SU-DHL-6 (cell line): ENCODE data around the gene RBP5.

Experiments
- EZH2phosphoT487 ChIP-seq: fragments of 200-600 bp; sonication (generic), shearing (Covaris generic); conservative IDR thresholded peaks from 2 replicates; pipeline ENCODE4 v1.6.1; 2018; ENCODE audit warnings: mild to moderate bottlenecking, antibody characterized with exemption, low read length, moderate library complexity, mixed read lengths
- TF ChIP-seq, protein P1 (sequence below): fragments of 200-600 bp; sonication (generic); IDR thresholded peaks from one replicate; pipeline ENCODE4 v1.5.1; 2017; ENCODE audit warnings: antibody characterized with exemption, mild to moderate bottlenecking, low read length, moderate library complexity; ENCODE audit not compliant: insufficient read depth, poor library complexity, severe bottlenecking

DNA sequence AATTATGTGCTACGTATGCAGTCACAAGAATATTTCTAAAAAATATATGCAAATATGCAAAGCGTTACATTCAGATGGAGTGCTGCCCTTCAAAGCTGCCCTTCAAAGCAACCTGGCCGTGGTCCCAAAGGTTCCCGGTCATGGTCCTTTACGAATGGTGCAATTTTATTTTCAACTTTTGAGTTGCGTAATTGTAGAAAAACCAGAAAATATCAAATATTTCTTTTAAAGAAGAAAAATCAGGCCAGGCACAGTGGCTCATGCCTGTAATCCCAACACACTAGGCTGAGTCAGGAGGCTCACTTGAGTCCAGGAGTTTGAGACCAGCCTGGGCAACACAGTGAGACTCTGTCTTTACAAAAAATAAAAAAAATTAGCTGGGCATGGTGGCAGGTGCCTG, 22.8 kb upstream of the RBP5 start:
- TF ChIP-seq, protein P1, sequence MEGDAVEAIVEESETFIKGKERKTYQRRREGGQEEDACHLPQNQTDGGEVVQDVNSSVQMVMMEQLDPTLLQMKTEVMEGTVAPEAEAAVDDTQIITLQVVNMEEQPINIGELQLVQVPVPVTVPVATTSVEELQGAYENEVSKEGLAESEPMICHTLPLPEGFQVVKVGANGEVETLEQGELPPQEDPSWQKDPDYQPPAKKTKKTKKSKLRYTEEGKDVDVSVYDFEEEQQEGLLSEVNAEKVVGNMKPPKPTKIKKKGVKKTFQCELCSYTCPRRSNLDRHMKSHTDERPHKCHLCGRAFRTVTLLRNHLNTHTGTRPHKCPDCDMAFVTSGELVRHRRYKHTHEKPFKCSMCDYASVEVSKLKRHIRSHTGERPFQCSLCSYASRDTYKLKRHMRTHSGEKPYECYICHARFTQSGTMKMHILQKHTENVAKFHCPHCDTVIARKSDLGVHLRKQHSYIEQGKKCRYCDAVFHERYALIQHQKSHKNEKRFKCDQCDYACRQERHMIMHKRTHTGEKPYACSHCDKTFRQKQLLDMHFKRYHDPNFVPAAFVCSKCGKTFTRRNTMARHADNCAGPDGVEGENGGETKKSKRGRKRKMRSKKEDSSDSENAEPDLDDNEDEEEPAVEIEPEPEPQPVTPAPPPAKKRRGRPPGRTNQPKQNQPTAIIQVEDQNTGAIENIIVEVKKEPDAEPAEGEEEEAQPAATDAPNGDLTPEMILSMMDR, result no peak
- no peak for TF ChIP-seq EZH2phosphoT487
